Urinary bladder (tissue), 4 donors: Measurements from ENCODE around the gene MAPK11. TPM values are rescaled to one million over a fixed set of nuclear protein-coding genes. Genes with fewer than 3 reads are reported as not detected.

Source experiments
- DNase-seq: peaks from one replicate; pipeline ENCODE4 v3.0.0-alpha.2; 2015; ENCODE audit errors: extremely low spot score
- H3K27ac ChIP-seq: one replicate; pipeline ENCODE4 v1.5.1; 2013; ENCODE audit warnings: low read depth, mild to moderate bottlenecking, moderate library complexity
- H3K36me3 ChIP-seq: one replicate; pipeline ENCODE4 v1.6.1; 2013; ENCODE audit warnings: mild to moderate bottlenecking, moderate library complexity; ENCODE audit not compliant: insufficient read depth
- H3K4me1 ChIP-seq: one replicate; pipeline ENCODE4 v1.6.1; 2013; ENCODE audit warnings: mild to moderate bottlenecking, moderate library complexity; ENCODE audit not compliant: insufficient read depth
- H3K4me3 ChIP-seq: one replicate; pipeline ENCODE4 v1.5.1; 2013; ENCODE audit warnings: low read depth, low read length
- WGBS: extraction: QIAGEN DNeasy Blood & Tissue Kit; methylation state at CpG from one replicate; pipeline ENCODE4 v1.1.7; 2013; 5-methylcytosine and 5-hydroxymethylcytosine counted together
- polyA plus RNA-seq: library from polyadenylated mRNA; stranded (reverse); fragments of 200-250 nt; gene quantifications from one replicate; pipeline ENCODE4 v1.2.3, GENCODE V29; 2013
- total RNA-seq: library from RNA; depleted of rRNA; stranded (reverse); fragments of >200 nt; gene quantifications from one replicate; pipeline ENCODE4 v1.2.3, GENCODE V29; 2014
- donor health status: healthy with polysubstance abuse.
- donor health status: healthy.

The MAPK11 gene
- total and polyA plus RNA-seq, 2 donors, result 4.1 to 13.6 TPM

DNA sequence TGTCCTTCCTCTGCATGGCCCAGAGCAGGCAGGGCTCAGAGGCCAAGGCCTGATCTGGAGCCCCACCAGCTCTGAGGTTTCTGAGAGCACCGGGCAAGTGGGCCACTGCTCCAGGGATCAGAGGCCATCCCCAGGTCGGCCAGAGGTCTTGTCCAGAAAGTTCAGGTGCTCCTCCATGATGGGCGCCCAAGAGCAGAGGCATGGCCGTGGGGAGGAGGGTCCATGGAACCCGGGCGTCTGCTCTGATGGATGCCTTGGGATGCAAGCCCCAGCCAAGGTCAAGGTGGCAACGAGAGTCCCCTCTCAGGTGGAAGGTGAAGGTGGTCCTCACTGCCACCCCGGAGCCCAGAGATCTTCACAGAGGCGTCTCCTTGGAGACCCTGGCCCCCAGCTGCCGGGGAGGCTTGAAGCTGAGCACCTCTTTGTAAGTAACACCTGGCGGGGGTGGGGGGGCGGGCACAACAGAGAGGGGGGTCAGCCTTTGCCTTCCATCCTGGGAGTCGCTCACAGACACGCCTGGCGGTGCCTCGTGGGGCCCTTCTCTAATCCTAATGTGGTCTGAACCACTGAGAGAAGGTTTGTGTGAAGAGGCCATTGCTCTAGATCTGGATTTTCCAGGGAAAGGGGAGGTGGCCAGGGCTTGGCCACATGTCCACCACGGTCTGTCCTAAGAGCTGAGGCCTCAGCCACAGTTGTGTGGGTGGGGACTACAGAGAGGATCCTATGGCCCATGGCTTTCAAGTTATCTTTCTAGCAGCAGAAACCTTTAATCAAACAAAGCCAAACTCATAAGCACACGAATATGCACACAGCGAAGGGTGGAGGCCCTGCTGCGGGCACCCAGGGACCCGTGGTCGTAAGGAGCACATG is 16.9 kb downstream of the MAPK11 start:
- 82% methylated on average over 22 of the region's 22 CpGs for WGBS
- DNase-seq, result no peak
- no peak overlapping the region for H3K4me3 ChIP-seq
- H3K27ac ChIP-seq, result no peak overlapping the region
- no peaks in the 10 kb centered on the region for H3K4me1 ChIP-seq
- H3K36me3 ChIP-seq, result no peaks in the 10 kb centered on the region

DNA sequence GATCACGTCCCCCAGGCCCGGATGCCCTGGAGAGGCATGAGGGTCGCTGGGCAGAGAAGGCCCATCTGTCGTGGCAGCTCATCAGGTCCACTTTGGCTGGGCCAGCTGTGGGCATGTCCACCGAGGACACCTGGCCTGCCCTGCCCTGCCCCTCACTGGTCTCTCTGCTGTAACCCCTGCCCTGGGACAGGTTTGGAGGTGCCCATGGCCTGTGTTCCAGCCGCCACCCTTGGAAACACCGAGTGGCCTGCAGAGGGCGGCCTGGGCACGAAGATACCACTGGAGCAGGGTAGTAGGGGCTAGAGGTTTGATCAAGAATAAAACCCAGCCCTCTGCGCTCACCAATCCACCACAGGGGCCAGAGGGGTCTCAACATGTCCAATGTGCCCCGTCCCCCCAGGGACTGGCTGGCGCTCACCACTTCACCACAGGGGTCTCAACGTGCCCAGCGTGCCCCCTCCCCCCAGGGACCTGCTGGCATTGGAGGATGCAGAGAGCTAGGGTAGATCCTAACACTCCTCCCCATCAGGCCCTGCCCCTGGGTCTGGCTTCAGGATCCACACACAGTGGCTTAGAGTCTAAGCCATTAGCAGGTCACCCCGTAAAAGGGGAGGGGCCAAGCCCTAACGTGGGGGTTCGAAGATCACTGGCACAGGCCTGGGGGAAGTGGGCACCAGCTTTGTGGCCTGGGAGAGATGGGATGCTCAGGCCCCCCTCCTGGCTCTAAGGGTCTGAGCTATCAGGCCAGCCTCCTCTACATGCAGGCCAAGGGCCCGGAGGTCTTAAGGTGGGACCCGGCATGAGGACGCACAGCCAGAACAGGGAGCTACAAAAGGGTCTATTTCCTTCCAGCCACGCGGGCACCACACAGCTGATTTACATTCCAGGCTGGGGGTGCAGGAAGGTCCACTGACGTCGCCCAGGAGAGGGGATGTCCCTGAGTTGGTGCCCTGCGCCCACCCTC is 17.8 kb downstream of the MAPK11 start:
- Histone ChIP-seq H3K4me1 (no peaks in the 10 kb centered on the region), H3K27ac (no peak overlapping the region), H3K36me3 (no peaks in the 10 kb centered on the region), H3K4me3 (no peak overlapping the region)
- no peak for DNase-seq
- WGBS, result 53% methylated on average over 25 of the region's 25 CpGs

- no peaks in the 10 kb centered on the region for H3K4me1 ChIP-seq
- peak overlapping the region; percentile 81 for H3K27ac ChIP-seq
- no peaks in the 10 kb centered on the region for H3K36me3 ChIP-seq
- peak overlapping the region; percentile 69 for H3K4me3 ChIP-seq
- no peak for DNase-seq
- 15% methylated on average over 36 of the region's 36 CpGs for WGBS
Measured at GRCh38 chr22:50251477-50252081, 18.6 kb downstream of the MAPK11 start.

DNA sequence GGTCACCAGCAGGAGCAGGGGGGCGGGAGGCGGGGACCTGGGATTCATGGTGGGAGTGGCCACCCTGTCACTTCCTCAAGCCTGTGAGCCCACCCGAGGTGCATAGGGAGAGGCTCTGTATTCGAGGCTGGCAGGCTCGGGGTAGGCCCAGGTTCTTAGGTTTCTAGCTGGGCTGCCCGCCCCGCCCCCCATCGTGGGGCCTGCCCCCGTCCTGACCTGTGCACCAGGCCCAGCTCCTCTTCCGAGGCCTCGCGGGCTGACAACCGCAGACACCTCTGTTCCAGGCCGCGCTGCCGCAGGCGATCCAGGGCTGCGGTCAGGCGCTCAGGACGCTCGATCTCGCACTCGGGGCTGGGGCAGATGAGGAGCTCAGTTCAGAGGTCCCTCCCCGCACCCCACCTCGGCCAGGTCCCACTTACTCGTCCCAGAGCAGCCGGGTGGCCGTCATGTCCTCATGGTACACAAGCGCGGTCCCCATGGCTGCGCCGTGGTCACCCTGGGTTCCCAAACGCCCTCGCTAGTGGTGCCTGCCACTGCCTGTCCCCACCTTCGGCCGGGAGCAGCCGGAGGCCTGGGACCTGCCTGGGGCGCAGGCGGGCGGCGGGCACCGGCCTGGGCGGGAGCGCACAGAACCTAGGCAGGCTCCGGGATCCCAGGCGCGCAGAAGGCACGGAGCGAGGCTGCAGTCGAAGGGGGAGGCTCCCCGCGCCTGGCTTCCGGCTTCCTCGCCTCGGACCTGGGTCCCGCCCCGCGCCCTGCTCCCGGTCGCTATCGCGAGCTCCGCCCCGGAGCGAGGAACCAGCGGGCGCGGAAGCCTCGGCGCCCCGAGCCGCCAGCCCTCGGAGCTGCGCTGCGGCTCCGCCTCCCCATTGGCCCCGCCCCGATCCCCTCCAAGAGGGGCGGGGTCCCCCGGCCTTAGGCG is 19.4 kb downstream of the MAPK11 start, which contains the start of gene HDAC10:
TSS of gene HDAC10 (minus strand) at position 711 of the 922 bp plus-strand sequence. CDS start at position 478, 233 bp downstream.
- no peaks in the 10 kb centered on the region for H3K4me1 ChIP-seq
- no peaks in the 10 kb centered on the region for H3K36me3 ChIP-seq
- DNase-seq, result no peak

DNA sequence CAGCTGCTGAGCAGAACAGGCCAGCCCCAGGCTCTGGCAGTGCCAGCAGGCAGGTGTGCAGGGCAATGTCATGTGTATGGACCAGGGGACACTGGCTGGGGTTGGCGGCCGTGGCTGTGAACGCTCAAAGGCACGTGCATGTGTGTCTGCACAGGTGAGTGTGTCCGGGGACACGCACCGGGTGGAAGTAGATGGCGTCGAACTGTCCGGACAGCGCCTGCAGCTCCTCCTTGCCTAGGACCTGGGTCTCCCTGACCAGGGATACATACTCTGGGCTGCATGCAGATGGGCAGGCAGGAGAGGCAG is 20.0 kb downstream of the MAPK11 start:
- peak overlapping the region; percentile 69 for H3K4me3 ChIP-seq
- WGBS, result 67% methylated on average over 11 of the region's 11 CpGs

More for the DNA sequence above, 19.4 kb downstream of the MAPK11 start, which contains the start of gene HDAC10:
- 1% methylated on average over 81 of the region's 81 CpGs for WGBS
- Histone ChIP-seq H3K27ac (peak within 1 kb of the TSS; percentile 81), H3K4me3 (peak within 1 kb of the TSS; percentile 69)

DNA sequence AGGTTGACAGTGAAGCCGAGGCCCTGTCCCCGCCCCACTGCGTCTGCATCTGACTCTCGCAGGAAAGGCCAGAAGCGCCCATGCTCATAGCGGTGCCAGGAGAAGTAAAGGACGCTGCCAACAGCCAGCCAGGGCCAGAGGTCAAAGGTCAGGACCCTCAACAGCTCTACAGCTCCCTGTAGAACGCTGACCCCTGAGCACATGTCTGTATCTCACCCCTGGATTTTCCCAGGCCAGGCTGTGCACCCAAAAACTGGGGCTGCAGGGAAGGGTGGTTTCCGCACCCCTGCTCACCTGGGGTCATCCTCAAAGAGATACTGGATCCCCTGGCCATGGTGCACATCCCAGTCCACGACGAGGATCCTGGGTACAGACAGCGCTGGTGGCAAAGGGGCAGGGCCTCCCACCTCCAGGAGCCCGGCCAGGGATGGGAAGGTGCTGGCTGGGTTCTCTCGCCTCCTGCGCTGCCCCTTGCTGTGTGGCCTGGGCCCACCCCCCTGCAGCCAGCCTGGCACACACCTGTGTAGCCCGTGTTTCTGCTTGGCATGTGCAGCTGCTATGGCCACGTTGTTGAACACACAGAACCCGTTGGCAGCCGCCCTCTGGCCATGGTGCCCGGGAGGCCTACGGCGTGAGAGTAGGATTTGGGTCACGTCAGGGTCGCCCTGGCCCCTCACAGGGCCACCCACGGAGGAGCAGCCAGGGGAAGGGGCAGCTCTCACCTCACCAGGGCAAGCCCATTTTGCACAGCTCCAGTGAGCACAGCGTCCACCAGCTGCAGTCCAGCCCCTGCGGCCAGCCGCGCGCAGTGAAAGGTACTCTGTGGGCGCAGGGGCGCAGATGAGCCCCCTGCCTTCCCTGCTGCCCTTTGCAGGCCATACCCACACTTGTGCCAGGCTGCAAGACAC is 20.6 kb downstream of the MAPK11 start:
- WGBS, result 88% methylated on average over 32 of the region's 32 CpGs
- Histone ChIP-seq H3K36me3 (no peaks in the 10 kb centered on the region), H3K4me3 (no peak overlapping the region), H3K27ac (no peak overlapping the region), H3K4me1 (no peaks in the 10 kb centered on the region)
- no peak for DNase-seq

More for the DNA sequence above, 20.0 kb downstream of the MAPK11 start:
- no peaks in the 10 kb centered on the region for H3K36me3 ChIP-seq
- no peak for DNase-seq
- no peaks in the 10 kb centered on the region for H3K4me1 ChIP-seq
- no peak overlapping the region for H3K27ac ChIP-seq

DNA sequence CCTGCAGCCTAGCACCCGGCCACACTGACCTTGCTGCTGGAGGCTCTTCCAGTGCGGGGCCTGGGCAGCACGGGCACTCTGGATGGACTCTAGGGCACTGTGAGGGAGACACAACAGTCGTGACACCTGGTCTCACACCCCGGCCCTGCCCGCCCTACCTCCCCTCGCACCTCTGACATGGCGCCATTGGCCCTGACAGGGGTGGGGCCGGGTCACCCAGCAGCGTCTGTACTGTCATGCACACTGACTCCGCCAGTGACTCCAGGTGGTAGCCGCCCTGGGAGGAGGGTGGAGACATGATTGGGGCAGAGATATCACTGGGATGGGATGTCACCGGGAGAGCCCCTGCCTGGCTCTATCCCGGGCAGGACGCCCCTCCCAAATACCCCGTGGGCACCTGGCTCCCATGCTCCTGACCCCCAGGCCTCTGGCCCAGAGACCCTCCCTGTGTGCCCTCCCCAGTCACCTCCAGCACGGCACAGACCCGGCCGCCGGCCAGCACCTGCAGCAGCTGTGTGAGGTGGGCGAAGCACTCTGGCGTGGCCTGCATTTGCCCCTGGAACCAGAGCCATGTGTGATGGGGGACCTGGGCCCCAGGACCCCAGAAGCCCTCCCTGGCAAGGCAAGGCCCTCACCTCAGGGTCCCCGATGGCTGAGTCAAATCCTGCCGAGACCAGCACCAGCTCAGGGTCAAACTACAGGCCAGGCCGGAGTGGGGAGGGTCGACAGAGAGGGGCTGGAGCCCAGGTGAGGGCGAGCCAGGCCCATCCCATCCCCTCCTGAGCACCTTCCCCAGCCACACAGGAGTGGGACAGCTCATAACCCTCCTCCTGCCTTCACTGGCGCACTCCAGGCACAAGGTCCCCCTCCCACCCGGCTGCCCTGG is 21.7 kb downstream of the MAPK11 start:
- no peak overlapping the region for H3K27ac ChIP-seq
- no peaks in the 10 kb centered on the region for H3K36me3 ChIP-seq
- no peaks in the 10 kb centered on the region for H3K4me1 ChIP-seq
- no peak for DNase-seq
- H3K4me3 ChIP-seq, result no peak overlapping the region
- WGBS, result 85% methylated on average over 29 of the region's 29 CpGs

DNA sequence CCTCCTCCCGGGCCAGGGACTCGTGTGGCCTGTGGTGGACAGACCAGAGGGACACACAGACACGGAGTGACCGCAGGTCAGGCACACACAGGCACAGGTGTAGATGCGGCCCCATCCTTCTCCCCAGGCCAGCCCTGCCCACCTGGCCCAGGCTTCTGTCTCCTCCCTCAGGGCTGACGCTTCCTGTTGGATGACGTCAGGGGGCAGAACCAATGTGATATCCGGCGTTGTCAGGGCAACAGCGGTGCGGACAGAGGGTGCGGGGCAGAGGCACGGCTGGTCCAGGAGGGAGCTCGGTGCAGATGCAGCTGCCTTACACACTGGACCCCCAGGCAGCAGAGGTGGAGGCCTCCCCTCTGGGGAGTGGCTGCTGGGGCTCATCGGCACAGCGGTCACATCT is 22.4 kb downstream of the MAPK11 start:
- no peak overlapping the region for H3K27ac ChIP-seq
- H3K4me3 ChIP-seq, result no peak overlapping the region
- WGBS, result 39% methylated on average over 16 of the region's 16 CpGs
- no peaks in the 10 kb centered on the region for H3K36me3 ChIP-seq
- no peak for DNase-seq
- H3K4me1 ChIP-seq, result peaks cover under 1% of the 10 kb centered on the region

DNA sequence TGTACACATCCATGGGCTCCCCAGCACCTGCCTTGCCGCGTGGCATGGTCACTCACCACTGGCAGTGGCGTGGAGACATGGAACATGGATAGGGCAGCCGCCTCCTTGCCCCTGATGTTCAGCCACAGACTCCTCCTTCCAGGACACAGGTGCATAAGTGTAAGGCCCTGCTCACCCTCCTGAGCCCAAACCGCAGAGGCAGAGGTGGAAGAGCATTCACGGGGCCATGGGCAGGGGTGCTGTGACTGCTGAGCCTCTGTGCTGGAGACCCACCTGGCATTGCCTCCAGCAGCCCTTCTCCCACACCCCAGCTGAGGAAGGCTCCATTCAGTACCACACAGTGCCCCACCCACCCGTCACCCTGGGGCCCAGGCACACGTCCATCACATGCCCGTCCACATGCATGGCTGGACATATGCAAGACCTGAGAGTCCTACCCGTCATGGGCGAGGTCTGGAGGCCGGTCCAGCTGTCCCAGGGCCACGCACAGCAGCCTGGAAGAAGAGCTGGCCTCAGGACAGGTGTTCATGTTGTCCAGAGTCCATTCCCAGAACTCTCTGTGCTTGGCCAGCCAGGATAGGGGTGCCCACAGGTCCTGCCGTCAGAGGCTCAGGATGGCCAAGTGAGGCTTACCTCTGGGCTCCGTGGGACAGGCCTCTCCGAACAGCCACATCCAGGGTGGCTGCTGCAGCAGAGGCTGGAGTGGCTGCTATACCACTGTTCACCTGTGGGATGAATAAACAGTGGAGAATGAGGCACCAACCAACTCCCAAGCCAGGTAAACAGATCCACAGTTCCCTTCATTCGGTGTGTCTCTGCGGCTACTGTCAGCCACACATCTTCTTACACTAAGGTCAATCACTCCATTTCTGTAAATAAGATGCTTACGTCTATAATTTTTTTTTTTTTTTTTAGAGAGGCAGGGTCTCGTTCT is 23.7 kb downstream of the MAPK11 start:
- H3K27ac ChIP-seq, result no peak overlapping the region
- H3K4me3 ChIP-seq, result no peak overlapping the region
- WGBS, result 84% methylated on average over 20 of the region's 20 CpGs
- H3K36me3 ChIP-seq, result no peaks in the 10 kb centered on the region
- H3K4me1 ChIP-seq, result peaks cover 4% of the 10 kb centered on the region
- no peak for DNase-seq

- WGBS, result 14% methylated on average over 53 of the region's 53 CpGs
- Histone ChIP-seq H3K4me1 (peaks cover 4% of the 10 kb centered on the region), H3K36me3 (no peaks in the 10 kb centered on the region), H3K27ac (peak overlapping the region; percentile 95), H3K4me3 (peak overlapping the region; percentile 82)
- DNase-seq, result no peak
Measured at GRCh38 chr22:50245214-50246072, 24.7 kb downstream of the MAPK11 start.
